HepG2 (cell line): ENCODE data around the gene MYL6B. TPM values are rescaled to one million over a fixed set of nuclear protein-coding genes. Genes with fewer than 3 reads are reported as not detected.
A peak's percentile ranks its signal among the peaks of the same experiment; 100 is the strongest.

Source experiments
- ATF3 ChIP-seq: sonication (generic); formaldehyde crosslinking; IDR thresholded peaks from 2 replicates; pipeline ENCODE4 v1.4.0; 2020; ENCODE audit warnings: missing genetic modification reagents
- JUND ChIP-seq: sonication (generic); formaldehyde crosslinking; IDR thresholded peaks from 2 replicates; pipeline ENCODE4 v1.8.0; 2022; ENCODE audit warnings: mild to moderate bottlenecking, missing genetic modification reagents
- NR1H2 ChIP-seq: sonication (generic); formaldehyde crosslinking; IDR thresholded peaks from 2 replicates; pipeline ENCODE4 v1.8.1; 2022; ENCODE audit warnings: low read depth, missing genetic modification reagents, borderline replicate concordance
- NR2F1 ChIP-seq, 2 experiments: fragments of 450-650 bp in 1 of 2; formaldehyde crosslinking in 1 of 2; IDR thresholded peaks; 2 replicates each; pipeline versions ENCODE4 v1.5.0 to v1.6.1; 2016 to 2020; ENCODE audit warnings: mild to moderate bottlenecking in 1 of 2, missing compliant biosample characterization in 1 of 2, missing genetic modification reagents in 1 of 2, moderate library complexity in 1 of 2
- PHF21A ChIP-seq: sonication (generic); formaldehyde crosslinking; IDR thresholded peaks from 2 replicates; pipeline ENCODE4 v1.5.0; 2020; ENCODE audit warnings: mild to moderate bottlenecking, missing genetic modification reagents
- POLR2A ChIP-seq, 2 experiments: IDR thresholded peaks; 2 replicates each; pipeline ENCODE4 v1.6.1; 2011; ENCODE audit warnings: low read depth in 2 of 2, low read length in 2 of 2, mild to moderate bottlenecking in 1 of 2, moderate library complexity in 1 of 2; ENCODE audit not compliant: insufficient read depth in 1 of 2
- ZFP91 ChIP-seq: sonication (generic); formaldehyde crosslinking; IDR thresholded peaks from 2 replicates; pipeline ENCODE4 v1.9.0; 2022; ENCODE audit warnings: missing genetic modification reagents, mild to moderate bottlenecking, borderline replicate concordance
- ZNF383 ChIP-seq: sonication (generic); formaldehyde crosslinking; IDR thresholded peaks from 2 replicates; pipeline ENCODE4 v1.4.0; 2020; ENCODE audit warnings: missing genetic modification reagents, mild to moderate bottlenecking, borderline replicate concordance
- ZNF563 ChIP-seq: sonication (generic); formaldehyde crosslinking; IDR thresholded peaks from 2 replicates; pipeline ENCODE4 v1.8.0; 2022; ENCODE audit warnings: mild to moderate bottlenecking, moderate library complexity, missing genetic modification reagents
- ZNF674 ChIP-seq: sonication (generic); formaldehyde crosslinking; IDR thresholded peaks from 2 replicates; pipeline ENCODE4 v1.5.0; 2020; ENCODE audit warnings: low read depth, mild to moderate bottlenecking, missing genetic modification reagents
- ZNF766 ChIP-seq: sonication (generic); formaldehyde crosslinking; IDR thresholded peaks from 2 replicates; pipeline ENCODE4 v1.5.0; 2020; ENCODE audit warnings: missing genetic modification reagents, borderline replicate concordance
- ZNF878 ChIP-seq: sonication (generic); formaldehyde crosslinking; IDR thresholded peaks from 2 replicates; pipeline ENCODE4 v1.8.1; 2023; ENCODE audit warnings: mild to moderate bottlenecking, missing genetic modification reagents, moderate library complexity
- ZSCAN25 ChIP-seq: sonication (generic); formaldehyde crosslinking; IDR thresholded peaks from 2 replicates; pipeline ENCODE4 v1.8.0; 2022; ENCODE audit warnings: mild to moderate bottlenecking, missing genetic modification reagents
- polyA plus RNA-seq, 8 experiments: library from polyadenylated mRNA; depleted of rRNA in 3 of 8; stranded (reverse) in 7 of 8; unstranded in 1 of 8; fragments of >200 nt; fragmentation: Illumina TruSeq in 4 of 8; extraction: Trizol in 4 of 8; gene quantifications; 2 replicates each; pipeline versions ENCODE4 v1.2.1 to v1.2.3, GENCODE V29; 2011 to 2016; ENCODE audit warnings: low read depth in 4 of 8, missing spikeins in 1 of 8, mixed read lengths in 1 of 8; ENCODE audit not compliant: insufficient read depth in 1 of 8
- total RNA-seq, 5 experiments: library from RNA; depleted of rRNA; stranded (reverse); fragments of >200 nt; fragmentation: Illumina TruSeq; extraction: Trizol; gene quantifications; 2 replicates each; pipeline ENCODE4 v1.2.3, GENCODE V29; 2016; ENCODE audit warnings: low read depth in 1 of 5
- TF ChIP-seq, protein P1 (sequence below): sonication (generic); formaldehyde crosslinking; IDR thresholded peaks from 2 replicates; pipeline ENCODE4 v1.8.0; 2022; ENCODE audit warnings: missing genetic modification reagents, mild to moderate bottlenecking, moderate library complexity, borderline replicate concordance
- TF ChIP-seq, protein P2 (sequence below): sonication (generic); formaldehyde crosslinking; IDR thresholded peaks from 2 replicates; pipeline ENCODE4 v1.8.0; 2022; ENCODE audit warnings: missing genetic modification reagents, low read depth, mild to moderate bottlenecking, borderline replicate concordance
- TF ChIP-seq, protein P3 (sequence below): sonication (generic); formaldehyde crosslinking; IDR thresholded peaks from 2 replicates; pipeline ENCODE4; 2020; ENCODE audit warnings: missing genetic modification reagents, mild to moderate bottlenecking, borderline replicate concordance

The MYL6B gene
- total and polyA plus RNA-seq, 2 of the 13 experiments (the other 11 are each of a cell fraction or from before 2014, with no cell fraction given), result 75.7 to 88.7 TPM

GRCh38 chr12:56127888-56128669, 24.3 kb upstream of the MYL6B start, which contains the start of gene ESYT1 (continued):
- TF ChIP-seq NR1H2 (CRISPR knock-in tag) (no peak), ATF3 (peak; percentile 72), ZNF674 (no peak), NR2F1 (CRISPR knock-in tag; IDR thresholded peaks at IDR 0.05) (no peak), ZFP91 (CRISPR knock-in tag) (peak; percentile 53; the same call in 1 of the 2 replicates), ZNF766 (CRISPR knock-in tag) (0 out of 2 replicates have a peak, but pooled peaks have one; percentile 15), JUND (no peak), ZNF563 (CRISPR knock-in tag) (peak; percentile 12; the same call in 1 of the 2 replicates), ZNF878 (CRISPR knock-in tag) (0 out of 2 replicates have a peak, but pooled peaks have one; percentile 20), ZSCAN25 (CRISPR knock-in tag) (no peak), ZNF383 (CRISPR knock-in tag) (0 out of 2 replicates have a peak, but pooled peaks have one; percentile 13), POLR2A (IDR thresholded peaks at IDR 0.05; ENCODE audit: insufficient read depth in 1 of 2, low read depth in 2 of 2, low read length in 2 of 2) (peak; percentile 90 to 96), PHF21A (peak; percentile 63)
- TF ChIP-seq, protein P1, sequence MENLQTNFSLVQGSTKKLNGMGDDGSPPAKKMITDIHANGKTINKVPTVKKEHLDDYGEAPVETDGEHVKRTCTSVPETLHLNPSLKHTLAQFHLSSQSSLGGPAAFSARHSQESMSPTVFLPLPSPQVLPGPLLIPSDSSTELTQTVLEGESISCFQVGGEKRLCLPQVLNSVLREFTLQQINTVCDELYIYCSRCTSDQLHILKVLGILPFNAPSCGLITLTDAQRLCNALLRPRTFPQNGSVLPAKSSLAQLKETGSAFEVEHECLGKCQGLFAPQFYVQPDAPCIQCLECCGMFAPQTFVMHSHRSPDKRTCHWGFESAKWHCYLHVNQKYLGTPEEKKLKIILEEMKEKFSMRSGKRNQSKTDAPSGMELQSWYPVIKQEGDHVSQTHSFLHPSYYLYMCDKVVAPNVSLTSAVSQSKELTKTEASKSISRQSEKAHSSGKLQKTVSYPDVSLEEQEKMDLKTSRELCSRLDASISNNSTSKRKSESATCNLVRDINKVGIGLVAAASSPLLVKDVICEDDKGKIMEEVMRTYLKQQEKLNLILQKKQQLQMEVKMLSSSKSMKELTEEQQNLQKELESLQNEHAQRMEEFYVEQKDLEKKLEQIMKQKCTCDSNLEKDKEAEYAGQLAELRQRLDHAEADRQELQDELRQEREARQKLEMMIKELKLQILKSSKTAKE (CRISPR knock-in tag), result no peak
- TF ChIP-seq, protein P2, sequence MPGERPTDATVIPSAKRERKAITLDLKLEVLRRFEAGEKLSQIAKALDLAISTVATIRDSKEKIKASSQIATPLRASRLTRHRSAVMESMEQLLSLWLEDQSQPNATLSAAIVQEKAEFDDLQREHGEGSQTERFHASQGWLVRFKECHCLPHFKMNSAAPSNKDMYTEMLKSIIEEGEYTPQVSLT (CRISPR knock-in tag), result no peak
- TF ChIP-seq, protein P3, sequence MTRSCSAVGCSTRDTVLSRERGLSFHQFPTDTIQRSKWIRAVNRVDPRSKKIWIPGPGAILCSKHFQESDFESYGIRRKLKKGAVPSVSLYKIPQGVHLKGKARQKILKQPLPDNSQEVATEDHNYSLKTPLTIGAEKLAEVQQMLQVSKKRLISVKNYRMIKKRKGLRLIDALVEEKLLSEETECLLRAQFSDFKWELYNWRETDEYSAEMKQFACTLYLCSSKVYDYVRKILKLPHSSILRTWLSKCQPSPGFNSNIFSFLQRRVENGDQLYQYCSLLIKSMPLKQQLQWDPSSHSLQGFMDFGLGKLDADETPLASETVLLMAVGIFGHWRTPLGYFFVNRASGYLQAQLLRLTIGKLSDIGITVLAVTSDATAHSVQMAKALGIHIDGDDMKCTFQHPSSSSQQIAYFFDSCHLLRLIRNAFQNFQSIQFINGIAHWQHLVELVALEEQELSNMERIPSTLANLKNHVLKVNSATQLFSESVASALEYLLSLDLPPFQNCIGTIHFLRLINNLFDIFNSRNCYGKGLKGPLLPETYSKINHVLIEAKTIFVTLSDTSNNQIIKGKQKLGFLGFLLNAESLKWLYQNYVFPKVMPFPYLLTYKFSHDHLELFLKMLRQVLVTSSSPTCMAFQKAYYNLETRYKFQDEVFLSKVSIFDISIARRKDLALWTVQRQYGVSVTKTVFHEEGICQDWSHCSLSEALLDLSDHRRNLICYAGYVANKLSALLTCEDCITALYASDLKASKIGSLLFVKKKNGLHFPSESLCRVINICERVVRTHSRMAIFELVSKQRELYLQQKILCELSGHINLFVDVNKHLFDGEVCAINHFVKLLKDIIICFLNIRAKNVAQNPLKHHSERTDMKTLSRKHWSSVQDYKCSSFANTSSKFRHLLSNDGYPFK, result no peak; the same call in 1 of the 2 replicates
